Neural cell (in vitro differentiated cells): ENCODE data around the gene PACSIN2. TPM values are rescaled to one million over a fixed set of nuclear protein-coding genes. Genes with fewer than 3 reads are reported as not detected.

Source experiments
- H2AFZ ChIP-seq: fragments of 200-600, 300-800 bp; sonication (generic), shearing (Covaris generic); 2 replicates; pipeline ENCODE4 v1.6.0; 2014; ENCODE audit warnings: low read depth, mild to moderate bottlenecking, antibody characterized with exemption, low read length, moderate library complexity
- H3F3A ChIP-seq: fragments of 200-600 bp; shearing (Covaris generic); 2 replicates; pipeline ENCODE4 v1.6.1; 2016; ENCODE audit warnings: mild to moderate bottlenecking, moderate library complexity, mixed read lengths, antibody characterized with exemption, low read length; ENCODE audit not compliant: insufficient read depth, poor library complexity, severe bottlenecking
- H3K27ac ChIP-seq: fragments of 200-600, 300-800 bp; sonication (generic), shearing (Covaris generic); 2 replicates; pipeline ENCODE4 v1.5.1; 2014; ENCODE audit warnings: mild to moderate bottlenecking, low read length, moderate library complexity
- H3K27me3 ChIP-seq: fragments of 300-800, 200-600 bp; sonication (generic), shearing (Covaris generic); 2 replicates; pipeline ENCODE4 v1.6.0; 2014; ENCODE audit warnings: mild to moderate bottlenecking, low read depth, low read length, moderate library complexity; ENCODE audit not compliant: insufficient read depth
- H3K36me3 ChIP-seq: fragments of 300-800, 200-600 bp; sonication (generic), shearing (Covaris generic); 2 replicates; pipeline ENCODE4 v1.5.1; 2014; ENCODE audit warnings: mild to moderate bottlenecking, antibody characterized with exemption, low read length, moderate library complexity; ENCODE audit not compliant: insufficient read depth
- H3K4me2 ChIP-seq: fragments of 300-800, 200-600 bp; sonication (generic), shearing (Covaris generic); 2 replicates; pipeline ENCODE4 v1.6.0; 2014; ENCODE audit warnings: mild to moderate bottlenecking, low read length
- H3K4me3 ChIP-seq: fragments of 300-800, 200-600 bp; sonication (generic), shearing (Covaris generic); 2 replicates; pipeline ENCODE4 v1.5.1; 2014; ENCODE audit warnings: mild to moderate bottlenecking, low read length, moderate library complexity
- H3K79me2 ChIP-seq: fragments of 200-600 bp; shearing (Covaris generic); replicated peaks from 2 replicates; pipeline ENCODE4 v1.6.0; 2014; ENCODE audit warnings: mild to moderate bottlenecking, low read length, moderate library complexity; ENCODE audit not compliant: insufficient read depth
- H3K9ac ChIP-seq: fragments of 300-800, 200-600 bp; sonication (generic), shearing (Covaris generic); 2 replicates; pipeline ENCODE4 v1.6.1; 2016; ENCODE audit warnings: mild to moderate bottlenecking, low read length, mixed read lengths
- H3K9me2 ChIP-seq: fragments of 200-600 bp; shearing (Covaris generic); 2 replicates; pipeline ENCODE4 v1.6.1; 2016; ENCODE audit warnings: mild to moderate bottlenecking, low read length, mixed read lengths; ENCODE audit not compliant: insufficient read depth
- H3K9me3 ChIP-seq: fragments of 200-600, 300-800 bp; sonication (generic), shearing (Covaris generic); 2 replicates; pipeline ENCODE4 v1.6.1; 2016; ENCODE audit warnings: mild to moderate bottlenecking, mixed run types, low read length, moderate library complexity, mixed read lengths
- H4K20me1 ChIP-seq: fragments of 200-600 bp; shearing (Covaris generic); 2 replicates; pipeline ENCODE4 v1.6.1; 2016; ENCODE audit warnings: mild to moderate bottlenecking, mixed run types; ENCODE audit not compliant: insufficient read depth
- CTCF ChIP-seq: fragments of 450-650 bp; IDR thresholded peaks from 2 replicates; pipeline ENCODE4 v1.5.1; 2014; ENCODE audit warnings: antibody characterized with exemption, mild to moderate bottlenecking, moderate library complexity; ENCODE audit not compliant: poor library complexity, severe bottlenecking
- EP300 ChIP-seq: fragments of 450-650 bp; conservative IDR thresholded peaks from 2 replicates; pipeline ENCODE4 v1.6.1; 2014; ENCODE audit warnings: antibody characterized with exemption, mild to moderate bottlenecking, moderate library complexity; ENCODE audit not compliant: poor library complexity, severe bottlenecking
- EZH2 ChIP-seq: fragments of 200-600, 300-800 bp; shearing (Covaris generic), sonication (generic); IDR thresholded peaks from 2 replicates; pipeline ENCODE4 v1.6.1; 2014; ENCODE audit warnings: antibody characterized with exemption, low read length, borderline replicate concordance, mild to moderate bottlenecking; ENCODE audit not compliant: insufficient read depth, poor library complexity, severe bottlenecking
- MXI1 ChIP-seq: fragments of 450-650 bp; conservative IDR thresholded peaks from 2 replicates; pipeline ENCODE4 v1.6.1; 2014; ENCODE audit warnings: antibody characterized with exemption, mild to moderate bottlenecking; ENCODE audit not compliant: poor library complexity, severe bottlenecking
- POLR2AphosphoS5 ChIP-seq: IDR thresholded peaks from 2 replicates; pipeline ENCODE4 v1.6.1; 2012
- RAD21 ChIP-seq: fragments of 450-650 bp; conservative IDR thresholded peaks from 2 replicates; pipeline ENCODE4 v1.6.1; 2014; ENCODE audit warnings: antibody characterized with exemption, mild to moderate bottlenecking, moderate library complexity
- REST ChIP-seq: IDR thresholded peaks from 2 replicates; pipeline ENCODE4 v1.6.1; 2012; ENCODE audit warnings: borderline replicate concordance
- SMC3 ChIP-seq: fragments of 450-650 bp; conservative IDR thresholded peaks from 2 replicates; pipeline ENCODE4 v1.6.1; 2014; ENCODE audit warnings: antibody characterized with exemption, mild to moderate bottlenecking, moderate library complexity; ENCODE audit not compliant: poor library complexity
- TAF1 ChIP-seq: IDR thresholded peaks from 2 replicates; pipeline ENCODE4 v1.6.1; 2012; ENCODE audit warnings: low read depth
- polyA plus RNA-seq: library from polyadenylated mRNA; depleted of rRNA; stranded (reverse); fragments of >200 nt; gene quantifications from 2 replicates; pipeline ENCODE4 v1.2.3, GENCODE V29; 2014

PACSIN2 gene
- polyA plus RNA-seq, 1 donor from 2014 or later: 47.2 TPM

GRCh38 chr22:42905702-42906183 is 109.2 kb downstream of the PACSIN2 start:
- H3K9me2 ChIP-seq: no peaks in the 10 kb centered on the region
- H3K4me2 ChIP-seq: no peak overlapping the region
- H3K9me3 ChIP-seq: no peaks in the 10 kb centered on the region
- TF ChIP-seq RAD21 (no peak), EP300 (no peak), EZH2 (no peak), REST (no peak), CTCF (no peak), POLR2AphosphoS5 (no peak), MXI1 (no peak), TAF1 (no peak), SMC3 (no peak)
- H3K27ac ChIP-seq: no peak overlapping the region
- no peak overlapping the region for H2AFZ ChIP-seq
- H3K27me3 ChIP-seq: no peaks in the 10 kb centered on the region
- H3K9ac ChIP-seq: no peak overlapping the region
- no peaks in the 10 kb centered on the region for H4K20me1 ChIP-seq
- no peaks in the 10 kb centered on the region for H3K79me2 ChIP-seq
- no peak overlapping the region for H3K4me3 ChIP-seq
- no peaks in the 10 kb centered on the region for H3K36me3 ChIP-seq
- no peaks in the 10 kb centered on the region for H3F3A ChIP-seq

GRCh38 chr22:42905217-42905616 is 109.7 kb downstream of the PACSIN2 start:
- Histone ChIP-seq H2AFZ (no peak overlapping the region), H3K27ac (no peak overlapping the region), H3K79me2 (no peaks in the 10 kb centered on the region), H3F3A (no peaks in the 10 kb centered on the region), H3K36me3 (no peaks in the 10 kb centered on the region), H3K9me3 (no peaks in the 10 kb centered on the region), H3K4me2 (no peak overlapping the region), H3K9me2 (no peaks in the 10 kb centered on the region), H4K20me1 (no peaks in the 10 kb centered on the region), H3K27me3 (no peaks in the 10 kb centered on the region), H3K4me3 (no peak overlapping the region), H3K9ac (no peak overlapping the region)
- TF ChIP-seq RAD21 (no peak), EZH2 (no peak), REST (no peak), CTCF (no peak), EP300 (no peak)
